Panc1 (cell line): ENCODE results near the gene NTRK3. TPM values are rescaled to one million over a fixed set of nuclear protein-coding genes. Genes with fewer than 3 reads are reported as not detected.

Experiments used
- ATAC-seq: fragments of 200-7000 bp; cut with Tn5 transposase; 2 replicates; pipeline ENCODE4 v1.9.1; 2020; ENCODE audit warnings: mild to moderate bottlenecking, moderate library complexity
- BruUV-seq: library from RNA; stranded (reverse); fragments of 400-500 nt; replicated peaks from 2 replicates; lab custom pipeline; 2021; lab: Mats Ljungman, UMichigan
- CTCF ChIA-PET: fragments of 300-600 bp; sonication (Branson Sonifier 250); formaldehyde crosslinking; loops from one replicate; lab custom pipeline; 2022; ENCODE audit warnings: antibody characterized with exemption; lab: Charles Lee
- POLR2A ChIA-PET: fragments of 300-600 bp; sonication (Branson Sonifier 250); formaldehyde crosslinking; loops from one replicate; lab custom pipeline; 2022; ENCODE audit warnings: antibody characterized with exemption; lab: Charles Lee
- DNase-seq: peaks from one replicate; pipeline ENCODE4 v3.0.0-alpha.2; 2010; ENCODE audit warnings: low read depth, low spot score
- H3K27ac ChIP-seq: 2 replicates; pipeline ENCODE4 v1.5.1; 2011; ENCODE audit warnings: mild to moderate bottlenecking, low read length, inconsistent platforms
- H3K27me3 ChIP-seq: fragments of 200-500 bp; sonication (Bioruptor generic); 2 replicates; pipeline ENCODE4 v1.6.0; 2014; ENCODE audit warnings: low read length, inconsistent platforms; ENCODE audit not compliant: control insufficient read depth, insufficient read depth
- H3K36me3 ChIP-seq: fragments of 200-500 bp; sonication (Bioruptor generic); 2 replicates; pipeline ENCODE4 v1.5.1; 2014; ENCODE audit warnings: inconsistent platforms, mild to moderate bottlenecking, low read length, moderate library complexity; ENCODE audit not compliant: control insufficient read depth, insufficient read depth
- H3K4me1 ChIP-seq: 2 replicates; pipeline ENCODE4 v1.5.1; 2011; ENCODE audit warnings: inconsistent platforms, mild to moderate bottlenecking, low read length, moderate library complexity; ENCODE audit not compliant: control insufficient read depth, insufficient read depth
- H3K4me3 ChIP-seq, 2 experiments: 2 replicates each; pipeline ENCODE4 v1.5.1; 2011 to 2012; ENCODE audit warnings: low read depth in 2 of 2, low read length in 2 of 2, mild to moderate bottlenecking in 2 of 2, inconsistent platforms in 1 of 2, moderate library complexity in 1 of 2
- H3K9me3 ChIP-seq: fragments of 200-500 bp; sonication (Bioruptor generic); 2 replicates; pipeline ENCODE4 v1.5.1; 2014; ENCODE audit warnings: low read depth, mild to moderate bottlenecking, inconsistent platforms, low read length, moderate library complexity; ENCODE audit not compliant: control insufficient read depth, insufficient read depth
- CTCF ChIP-seq: fragments of 450-650 bp; IDR thresholded peaks from 2 replicates; pipeline ENCODE4 v1.5.1; 2017; ENCODE audit warnings: mild to moderate bottlenecking
- POLR2AphosphoS5 ChIP-seq: IDR thresholded peaks from 2 replicates; pipeline ENCODE4 v1.6.1; 2012; ENCODE audit warnings: mild to moderate bottlenecking, low read depth, low read length, moderate library complexity
- REST ChIP-seq, 2 experiments: IDR thresholded peaks; 2 replicates each; pipeline ENCODE4 v1.6.1; 2011 to 2012; ENCODE audit warnings: low read depth in 2 of 2, control low read depth in 1 of 2, low read length in 1 of 2, mild to moderate bottlenecking in 1 of 2, moderate library complexity in 1 of 2; ENCODE audit not compliant: insufficient read depth in 1 of 2
- SIN3A ChIP-seq: IDR thresholded peaks from 2 replicates; pipeline ENCODE4 v1.6.1; 2012; ENCODE audit warnings: low read depth, mild to moderate bottlenecking, low read length, moderate library complexity, borderline replicate concordance; ENCODE audit not compliant: insufficient read depth
- TCF7L2 ChIP-seq: IDR thresholded peaks from 2 replicates; pipeline ENCODE4 v1.6.1; 2011; ENCODE audit warnings: mild to moderate bottlenecking, low read depth, low read length, inconsistent platforms
- in situ Hi-C: cut with HindIII; loops from 2 replicates; pipeline ENCODE4 v1.10.0; 2016; ENCODE audit warnings: low sequenced_read_pairs, low pct_unique_long_range_greater_than_20kb
- intact Hi-C: fragments of 100-400 bp; cut with micrococcal nuclease; formaldehyde crosslinking; loops from one replicate; pipeline ENCODE4 v1.10.0; 2022; ENCODE audit not compliant: unreplicated experiment
- total RNA-seq: library from RNA; stranded (reverse); gene quantifications from one replicate; pipeline ENCODE4 v1.2.1, GENCODE V29; 2021; ENCODE audit not compliant: unreplicated experiment

NTRK3 gene
- total RNA-seq, 1 experiment from 2014 or later: not detected

GRCh38 chr15:88299497-88299896, 43.0 kb upstream of the NTRK3 start:
- intact Hi-C loops: loop anchor here (10.0 kb wide), 1 partner anchor 75 kb away; no protein-coding TSS in a partner anchor
- ChIA-PET CTCF (no interaction called here), POLR2A (no interaction called here)
- H3K27ac ChIP-seq: no peak overlapping the region
- ATAC-seq (no peak), DNase-seq (no peak)
- in situ Hi-C loops: no loop called here
- no peaks in the 10 kb centered on the region for H3K36me3 ChIP-seq
- H3K4me1 ChIP-seq: no peaks in the 10 kb centered on the region
- H3K9me3 ChIP-seq: no peaks in the 10 kb centered on the region
- H3K4me3 ChIP-seq: no peak overlapping the region
- BruUV-seq: no TSS peak
- peaks cover 11% of the 10 kb centered on the region; the same call in 1 of the 2 replicates for H3K27me3 ChIP-seq
- no peak for TF ChIP-seq CTCF
- no peak for TF ChIP-seq POLR2AphosphoS5
- no peak for TF ChIP-seq REST (IDR thresholded peaks at IDR 0.05; ENCODE audit: insufficient read depth in 1 of 2, low read depth in 2 of 2, low read length in 1 of 2)
- no peak for TF ChIP-seq TCF7L2
- no peak for TF ChIP-seq SIN3A

- H3K36me3 ChIP-seq: no peaks in the 10 kb centered on the region
- TF ChIP-seq POLR2AphosphoS5 (no peak), CTCF (no peak), TCF7L2 (no peak), SIN3A (no peak), REST (IDR thresholded peaks at IDR 0.05; ENCODE audit: insufficient read depth in 1 of 2, low read depth in 2 of 2, low read length in 1 of 2) (no peak)
- ChIA-PET CTCF (no interaction called here), POLR2A (no interaction called here)
- ATAC-seq: no peak
- intact Hi-C loops: no loop called here
- H3K27me3 ChIP-seq: peaks cover 11% of the 10 kb centered on the region
- no peak overlapping the region for H3K4me3 ChIP-seq
- no peaks in the 10 kb centered on the region for H3K9me3 ChIP-seq
- H3K27ac ChIP-seq: no peak overlapping the region
- no TSS peak for BruUV-seq
- in situ Hi-C loops: no loop called here
- no peak for DNase-seq
- no peaks in the 10 kb centered on the region for H3K4me1 ChIP-seq
These were observed 32.1 kb upstream of the NTRK3 start for GRCh38 chr15:88288661-88289060.
